Measurements from ENCODE around the gene CLEC20A. TPM values are rescaled to one million over a fixed set of nuclear protein-coding genes. Genes with fewer than 3 reads are reported as not detected.

Gene CLEC20A
- total and polyA plus RNA-seq, 2 donors (not counting 1 experiment from before 2014, with no cell fraction given), result 4.9 to 5.2 TPM

DNA sequence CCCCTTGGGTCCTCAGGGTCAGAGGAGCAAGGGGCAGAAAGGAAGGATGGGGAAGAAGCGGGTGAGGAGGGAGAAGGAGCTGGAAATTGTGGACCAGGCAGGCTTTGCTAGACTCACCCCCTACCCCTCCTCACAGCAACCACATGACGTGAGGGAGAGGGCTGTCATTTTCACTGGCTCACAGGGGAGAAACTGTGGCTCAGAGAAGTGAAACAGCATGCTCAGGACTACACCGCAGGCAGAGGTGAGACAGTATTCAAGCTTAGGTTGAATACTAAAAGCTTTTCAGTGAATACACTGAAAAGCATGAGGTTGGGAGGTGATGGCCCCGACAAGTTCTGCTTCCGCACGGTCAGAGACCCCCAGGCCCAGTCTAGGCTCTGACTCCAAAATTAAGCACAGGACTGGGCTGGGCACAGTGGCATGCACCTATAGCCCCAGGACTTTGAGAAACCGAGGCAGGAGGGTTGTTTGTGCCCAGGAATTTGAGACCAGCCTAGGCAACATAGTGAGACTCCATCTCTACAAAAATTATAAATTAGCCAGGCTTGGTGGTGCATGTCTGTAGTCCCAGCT, 1.2 kb upstream of the CLEC20A start:
- H3K4me3 Mint-ChIP-seq, result no peak overlapping the region
- H3K27me3 Mint-ChIP-seq, result peaks cover 3% of the 10 kb centered on the region
- H3K4me1 ChIP-seq (ENCODE audit: control insufficient read depth in 2 of 2, insufficient read depth in 2 of 2, low read length in 2 of 2), result no peaks in the 10 kb centered on the region
- no peak overlapping the region for H3K9ac ChIP-seq (ENCODE audit: low read length)
- H3K4me1 Mint-ChIP-seq, result no peaks in the 10 kb centered on the region
- H3K27ac Mint-ChIP-seq, result no peak overlapping the region
- CTCF ChIA-PET, result interaction anchor here (1.5 kb wide), 1 partner anchor 34 kb away, joined by 3 read pairs; no protein-coding TSS in a partner anchor
- WGBS (ENCODE audit: insufficient coverage), result 78% methylated on average over 3 of the region's 7 CpGs
- POLR2A ChIA-PET, result no interaction called here
- DNase-seq (no peak), ATAC-seq (ENCODE audit: low read depth) (no peak)
- H2AFZ ChIP-seq (ENCODE audit: insufficient read depth, low read depth, low read length, poor library complexity, severe bottlenecking), result no peak overlapping the region
- H3K9me3 Mint-ChIP-seq (ENCODE audit: insufficient read depth), result no peaks in the 10 kb centered on the region
- no peaks in the 10 kb centered on the region for H3K79me2 ChIP-seq (ENCODE audit: control insufficient read depth, insufficient read depth, low read length)
- no peaks in the 10 kb centered on the region for H4K20me1 ChIP-seq (ENCODE audit: control insufficient read depth, insufficient read depth, low read length, poor library complexity, severe bottlenecking)
- intact Hi-C loops (cut with micrococcal nuclease), result no loop called here
- TF ChIP-seq EZH2 (IDR thresholded peaks at IDR 0.05; ENCODE audit: borderline replicate concordance, insufficient read depth, low read depth, low read length, poor library complexity, severe bottlenecking), result no peak
- TF ChIP-seq, protein P1, sequence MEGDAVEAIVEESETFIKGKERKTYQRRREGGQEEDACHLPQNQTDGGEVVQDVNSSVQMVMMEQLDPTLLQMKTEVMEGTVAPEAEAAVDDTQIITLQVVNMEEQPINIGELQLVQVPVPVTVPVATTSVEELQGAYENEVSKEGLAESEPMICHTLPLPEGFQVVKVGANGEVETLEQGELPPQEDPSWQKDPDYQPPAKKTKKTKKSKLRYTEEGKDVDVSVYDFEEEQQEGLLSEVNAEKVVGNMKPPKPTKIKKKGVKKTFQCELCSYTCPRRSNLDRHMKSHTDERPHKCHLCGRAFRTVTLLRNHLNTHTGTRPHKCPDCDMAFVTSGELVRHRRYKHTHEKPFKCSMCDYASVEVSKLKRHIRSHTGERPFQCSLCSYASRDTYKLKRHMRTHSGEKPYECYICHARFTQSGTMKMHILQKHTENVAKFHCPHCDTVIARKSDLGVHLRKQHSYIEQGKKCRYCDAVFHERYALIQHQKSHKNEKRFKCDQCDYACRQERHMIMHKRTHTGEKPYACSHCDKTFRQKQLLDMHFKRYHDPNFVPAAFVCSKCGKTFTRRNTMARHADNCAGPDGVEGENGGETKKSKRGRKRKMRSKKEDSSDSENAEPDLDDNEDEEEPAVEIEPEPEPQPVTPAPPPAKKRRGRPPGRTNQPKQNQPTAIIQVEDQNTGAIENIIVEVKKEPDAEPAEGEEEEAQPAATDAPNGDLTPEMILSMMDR (IDR thresholded peaks at IDR 0.05), result no peak
- no peak overlapping the region for H3K4me2 ChIP-seq (replicated peaks; ENCODE audit: low read depth, low read length, poor library complexity, severe bottlenecking)
- no peak overlapping the region for H3K27ac ChIP-seq (ENCODE audit: low read length in 2 of 2)
- peaks cover 0 to 4% (median 2%) of the 10 kb centered on the region in 4 experiments for H3K27me3 ChIP-seq (replicated peaks in 1 of 4; ENCODE audit: control extremely low read depth in 1 of 4, control insufficient read depth in 3 of 4, insufficient read depth in 4 of 4, low read length in 3 of 4)
- H3K4me3 ChIP-seq (ENCODE audit: control extremely low read depth in 1 of 5, extremely low read depth in 1 of 5, insufficient read depth in 1 of 5, low read depth in 2 of 5, low read length in 4 of 5), result no peak overlapping the region
- H3K36me3 ChIP-seq (replicated peaks in 1 of 2; ENCODE audit: control extremely low read depth in 1 of 2, control insufficient read depth in 1 of 2, extremely low read depth in 1 of 2, insufficient read depth in 2 of 2, low read length in 1 of 2), result no peaks in the 10 kb centered on the region
- no peaks in the 10 kb centered on the region for H3K9me3 ChIP-seq (ENCODE audit: control extremely low read depth in 1 of 3, control insufficient read depth in 2 of 3, insufficient read depth in 1 of 3, low read length in 2 of 3)

DNA sequence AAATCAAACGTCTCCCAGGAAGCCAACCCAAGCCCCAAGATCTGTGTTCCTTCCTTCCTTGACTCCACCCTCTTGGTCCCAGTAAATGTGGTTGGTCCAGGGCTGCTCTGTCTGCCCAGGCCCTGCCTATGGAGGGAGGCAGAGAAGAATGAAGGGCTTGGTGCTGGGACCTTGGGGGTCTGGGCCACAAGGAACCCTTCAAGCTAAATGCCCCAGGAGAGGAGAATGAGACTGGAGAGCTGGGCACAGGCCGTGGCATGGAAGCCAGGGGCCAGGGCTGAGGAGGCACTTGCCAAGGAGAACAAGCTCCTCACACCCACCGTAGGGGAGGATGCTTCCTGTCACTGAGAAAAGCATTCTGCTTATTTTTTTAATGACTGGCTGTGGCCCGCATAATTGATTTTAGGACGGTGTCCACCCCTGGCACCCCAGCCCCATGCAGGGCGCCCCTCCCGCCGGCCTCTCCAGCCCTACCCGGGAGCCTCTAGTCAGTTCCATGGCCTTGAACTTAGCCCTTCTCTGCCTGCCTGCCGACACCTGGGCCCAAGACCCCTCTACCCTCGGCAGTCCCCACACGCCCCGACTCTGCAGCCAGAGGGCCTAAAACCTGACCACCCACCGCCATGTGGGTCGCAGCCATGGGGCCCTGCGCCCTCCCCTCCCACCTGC, 889 bp downstream of the CLEC20A start:
- H3K4me1 ChIP-seq (ENCODE audit: control insufficient read depth in 2 of 2, insufficient read depth in 2 of 2, low read length in 2 of 2), result no peaks in the 10 kb centered on the region
- no peak for TF ChIP-seq EZH2 (IDR thresholded peaks at IDR 0.05; ENCODE audit: borderline replicate concordance, insufficient read depth, low read depth, low read length, poor library complexity, severe bottlenecking)
- TF ChIP-seq, protein P1 (IDR thresholded peaks at IDR 0.05), result no peak
- DNase-seq (no peak), ATAC-seq (ENCODE audit: low read depth) (no peak)
- H3K27me3 Mint-ChIP-seq, result no peaks in the 10 kb centered on the region
- no peak overlapping the region for H3K4me3 Mint-ChIP-seq
- H3K27ac Mint-ChIP-seq, result no peak overlapping the region
- WGBS (ENCODE audit: insufficient coverage), result 93% methylated on average over 14 of the region's 16 CpGs
- H3K4me1 Mint-ChIP-seq, result no peaks in the 10 kb centered on the region
- CTCF ChIA-PET, result interaction anchor here (0.9 to 1.7 kb wide), 3 partner anchors 8 to 12 kb away, joined by 3 to 5 read pairs (median 4); no protein-coding TSS in a partner anchor
- H3K4me2 ChIP-seq (replicated peaks; ENCODE audit: low read depth, low read length, poor library complexity, severe bottlenecking), result no peak overlapping the region
- intact Hi-C loops (cut with micrococcal nuclease), result no loop called here
- no peaks in the 10 kb centered on the region for H4K20me1 ChIP-seq (ENCODE audit: control insufficient read depth, insufficient read depth, low read length, poor library complexity, severe bottlenecking)
- no peaks in the 10 kb centered on the region for H3K9me3 ChIP-seq (ENCODE audit: control extremely low read depth in 1 of 3, control insufficient read depth in 2 of 3, insufficient read depth in 1 of 3, low read length in 2 of 3)
- H2AFZ ChIP-seq (ENCODE audit: insufficient read depth, low read depth, low read length, poor library complexity, severe bottlenecking), result no peak overlapping the region
- no peak overlapping the region for H3K27ac ChIP-seq (ENCODE audit: low read length in 2 of 2)
- no peak overlapping the region for H3K4me3 ChIP-seq (ENCODE audit: control extremely low read depth in 1 of 5, extremely low read depth in 1 of 5, insufficient read depth in 1 of 5, low read depth in 2 of 5, low read length in 4 of 5)
- H3K9me3 Mint-ChIP-seq (ENCODE audit: insufficient read depth), result no peaks in the 10 kb centered on the region
- POLR2A ChIA-PET, result no interaction called here
- H3K27me3 ChIP-seq (replicated peaks in 1 of 4; ENCODE audit: control extremely low read depth in 1 of 4, control insufficient read depth in 3 of 4, insufficient read depth in 4 of 4, low read length in 3 of 4), result no peaks in the 10 kb centered on the region
- no peaks in the 10 kb centered on the region for H3K36me3 ChIP-seq (replicated peaks in 1 of 2; ENCODE audit: control extremely low read depth in 1 of 2, control insufficient read depth in 1 of 2, extremely low read depth in 1 of 2, insufficient read depth in 2 of 2, low read length in 1 of 2)
- no peaks in the 10 kb centered on the region for H3K79me2 ChIP-seq (ENCODE audit: control insufficient read depth, insufficient read depth, low read length)
- H3K9ac ChIP-seq (ENCODE audit: low read length), result no peak overlapping the region
